H9 (cell line): ENCODE measurements around the gene DHDH. TPM values are rescaled to one million over a fixed set of nuclear protein-coding genes. Genes with fewer than 3 reads are reported as not detected.

ENCODE experiments used
- DNase-seq: peaks from one replicate; pipeline ENCODE4 v3.0.0-alpha.2; 2017
- H2AFZ ChIP-seq: one replicate; pipeline ENCODE4 v1.6.1; 2013; ENCODE audit warnings: mild to moderate bottlenecking, low read length, control low read depth, moderate library complexity
- H2AK5ac ChIP-seq: 2 replicates; pipeline ENCODE4 v1.6.1; 2013; ENCODE audit warnings: low read length, control low read depth, mixed read lengths; ENCODE audit not compliant: insufficient read length
- H2BK120ac ChIP-seq: one replicate; pipeline ENCODE4 v1.6.1; 2013; ENCODE audit warnings: low read depth, mild to moderate bottlenecking, low read length, control low read depth, inconsistent platforms; ENCODE audit not compliant: poor library complexity, severe bottlenecking
- H2BK12ac ChIP-seq: 2 replicates; pipeline ENCODE4 v1.6.1; 2013; ENCODE audit warnings: low read length, control low read depth, mixed read lengths, low read depth; ENCODE audit not compliant: insufficient read length
- H2BK15ac ChIP-seq: 2 replicates; pipeline ENCODE4 v1.6.1; 2013; ENCODE audit warnings: low read depth, low read length, control low read depth
- H2BK20ac ChIP-seq: one replicate; pipeline ENCODE4 v1.6.1; 2013; ENCODE audit warnings: low read depth, mild to moderate bottlenecking, low read length, control low read depth, inconsistent platforms; ENCODE audit not compliant: poor library complexity, severe bottlenecking
- H2BK5ac ChIP-seq: 2 replicates; pipeline ENCODE4 v1.6.1; 2013; ENCODE audit warnings: low read length, control low read depth, mixed read lengths; ENCODE audit not compliant: insufficient read length
- H3K14ac ChIP-seq: 2 replicates; pipeline ENCODE4 v1.6.1; 2013; ENCODE audit warnings: low read length, control low read depth; ENCODE audit not compliant: insufficient read depth
- H3K18ac ChIP-seq: 2 replicates; pipeline ENCODE4 v1.6.1; 2013; ENCODE audit warnings: low read depth, mild to moderate bottlenecking, mixed read lengths, low read length, control low read depth; ENCODE audit not compliant: insufficient read length
- H3K23ac ChIP-seq: 2 replicates; pipeline ENCODE4 v1.6.1; 2013; ENCODE audit warnings: low read length, control low read depth, mixed read lengths, low read depth; ENCODE audit not compliant: insufficient read length
- H3K23me2 ChIP-seq: 2 replicates; pipeline ENCODE4 v1.6.1; 2013; ENCODE audit warnings: low read depth, mild to moderate bottlenecking, mixed read lengths, low read length, control low read depth; ENCODE audit not compliant: insufficient read length, poor library complexity, severe bottlenecking
- H3K27ac ChIP-seq: 2 replicates; pipeline ENCODE4 v1.5.1; 2013; ENCODE audit warnings: low read length, control low read depth, mixed read lengths, low read depth; ENCODE audit not compliant: insufficient read length
- H3K27me3 ChIP-seq: 2 replicates; pipeline ENCODE4 v1.6.1; 2013; ENCODE audit warnings: low read length, control low read depth, inconsistent platforms; ENCODE audit not compliant: insufficient read depth
- H3K4ac ChIP-seq: 2 replicates; pipeline ENCODE4 v1.6.1; 2013; ENCODE audit warnings: low read depth, mild to moderate bottlenecking, control low read depth, inconsistent platforms, low read length, moderate library complexity
- H3K4me1 ChIP-seq: 2 replicates; pipeline ENCODE4 v1.6.1; 2013; ENCODE audit warnings: low read length, control low read depth, inconsistent platforms; ENCODE audit not compliant: insufficient read depth
- H3K4me2 ChIP-seq: 2 replicates; pipeline ENCODE4 v1.6.1; 2013; ENCODE audit warnings: low read length, control low read depth, mixed read lengths; ENCODE audit not compliant: insufficient read length, insufficient read depth
- H3K56ac ChIP-seq: 2 replicates; pipeline ENCODE4 v1.6.1; 2013; ENCODE audit warnings: low read depth, mild to moderate bottlenecking, mixed read lengths, low read length, control low read depth; ENCODE audit not compliant: insufficient read length
- H3K79me1 ChIP-seq: 2 replicates; pipeline ENCODE4 v1.6.1; 2013; ENCODE audit warnings: low read depth, mild to moderate bottlenecking, moderate library complexity, low read length, control low read depth, inconsistent platforms; ENCODE audit not compliant: insufficient read depth, poor library complexity, severe bottlenecking
- H3K79me2 ChIP-seq: 2 replicates; pipeline ENCODE4 v1.6.1; 2013; ENCODE audit warnings: low read length, control low read depth, inconsistent platforms; ENCODE audit not compliant: insufficient read depth
- H3K9ac ChIP-seq: 2 replicates; pipeline ENCODE4 v1.6.1; 2013; ENCODE audit warnings: low read length, control low read depth, mixed read lengths; ENCODE audit not compliant: insufficient read length; ENCODE audit errors: extremely low read depth
- H3K9me3 ChIP-seq: one replicate; pipeline ENCODE4 v1.6.1; 2013; ENCODE audit warnings: low read depth, low read length, inconsistent platforms; ENCODE audit not compliant: control insufficient read depth
- H3T11ph ChIP-seq: one replicate; pipeline ENCODE4 v1.6.1; 2013; ENCODE audit warnings: mild to moderate bottlenecking, low read length, control low read depth, inconsistent platforms
- H4K20me1 ChIP-seq: one replicate; pipeline ENCODE4 v1.6.1; 2013; ENCODE audit not compliant: control insufficient read depth, insufficient read length, insufficient read depth
- H4K5ac ChIP-seq: 2 replicates; pipeline ENCODE4 v1.6.1; 2013; ENCODE audit warnings: low read depth, mild to moderate bottlenecking, mixed read lengths, low read length, control low read depth; ENCODE audit not compliant: insufficient read length
- H4K8ac ChIP-seq: replicated peaks from 2 replicates; pipeline ENCODE4 v1.6.1; 2013; ENCODE audit warnings: low read length, control low read depth, mixed read lengths, low read depth; ENCODE audit not compliant: insufficient read length
- H4K91ac ChIP-seq: 2 replicates; pipeline ENCODE4 v1.6.1; 2013; ENCODE audit warnings: low read depth, mild to moderate bottlenecking, moderate library complexity, mixed read lengths, low read length, control low read depth; ENCODE audit not compliant: insufficient read length
- H3K27ac Mint-ChIP-seq, 3 experiments: 2 replicates in 2 of 3; 3 replicates in 1 of 3; pipeline ENCODE4 v1.8.0; 2020 to 2021; ENCODE audit warnings: mixed read lengths in 3 of 3, mild to moderate bottlenecking in 1 of 3, moderate library complexity in 1 of 3
- H3K27me3 Mint-ChIP-seq: 2 replicates; pipeline ENCODE4 v1.8.0; 2021; ENCODE audit warnings: low read depth, mild to moderate bottlenecking, moderate library complexity, mixed read lengths
- H3K36me3 Mint-ChIP-seq, 3 experiments: 2 replicates in 2 of 3; 3 replicates in 1 of 3; pipeline ENCODE4 v1.8.0; 2020 to 2021; ENCODE audit warnings: low read depth in 3 of 3, mixed read lengths in 3 of 3; ENCODE audit not compliant: insufficient read depth in 1 of 3
- H3K4me1 Mint-ChIP-seq, 2 experiments: 2 replicates each; pipeline ENCODE4 v1.8.0; 2020; ENCODE audit warnings: mixed read lengths in 2 of 2
- H3K4me3 Mint-ChIP-seq, 2 experiments: 2 replicates in 1 of 2; 3 replicates in 1 of 2; pipeline ENCODE4 v1.8.0; 2020 to 2021; ENCODE audit warnings: mild to moderate bottlenecking in 2 of 2, mixed read lengths in 2 of 2, moderate library complexity in 1 of 2
- H3K9me3 Mint-ChIP-seq, 2 experiments: 2 replicates in 1 of 2; 3 replicates in 1 of 2; pipeline ENCODE4 v1.8.0; 2020; ENCODE audit warnings: mild to moderate bottlenecking in 2 of 2, mixed read lengths in 2 of 2, moderate library complexity in 1 of 2
- WGBS: extraction: QIAGEN DNeasy Blood & Tissue Kit; methylation state at CpG from one replicate; pipeline ENCODE4 v1.1.7; 2013; ENCODE audit warnings: missing lambda C conversion rate, low lambda C conversion rate, mixed read lengths; ENCODE audit not compliant: insufficient read length; ENCODE audit errors: extremely low coverage; 5-methylcytosine and 5-hydroxymethylcytosine counted together
- long read RNA-seq: library from polyadenylated mRNA; unstranded; transcript quantifications from one replicate; pipeline ENCODE4 v2.0.0, GENCODE V29; 2020
- total RNA-seq: library from RNA; stranded (reverse); gene quantifications from 2 replicates; pipeline ENCODE4 v1.2.1, GENCODE V29; 2021
- TF ChIP-seq, protein P1 (sequence below): fragments of 200-600 bp; sonication (generic); conservative IDR thresholded peaks from 3 replicates; pipeline ENCODE4 v1.8.0; 2021; ENCODE audit warnings: antibody characterized with exemption, mild to moderate bottlenecking

DHDH gene
- total RNA-seq, result 1.4 and 2.0 TPM in 2 replicates
- long read RNA-seq, partial matches to known transcripts, result 2 of 5 reads
- long read RNA-seq, other reads (novel, unspliced or antisense), result 1 of 5 reads

DNA sequence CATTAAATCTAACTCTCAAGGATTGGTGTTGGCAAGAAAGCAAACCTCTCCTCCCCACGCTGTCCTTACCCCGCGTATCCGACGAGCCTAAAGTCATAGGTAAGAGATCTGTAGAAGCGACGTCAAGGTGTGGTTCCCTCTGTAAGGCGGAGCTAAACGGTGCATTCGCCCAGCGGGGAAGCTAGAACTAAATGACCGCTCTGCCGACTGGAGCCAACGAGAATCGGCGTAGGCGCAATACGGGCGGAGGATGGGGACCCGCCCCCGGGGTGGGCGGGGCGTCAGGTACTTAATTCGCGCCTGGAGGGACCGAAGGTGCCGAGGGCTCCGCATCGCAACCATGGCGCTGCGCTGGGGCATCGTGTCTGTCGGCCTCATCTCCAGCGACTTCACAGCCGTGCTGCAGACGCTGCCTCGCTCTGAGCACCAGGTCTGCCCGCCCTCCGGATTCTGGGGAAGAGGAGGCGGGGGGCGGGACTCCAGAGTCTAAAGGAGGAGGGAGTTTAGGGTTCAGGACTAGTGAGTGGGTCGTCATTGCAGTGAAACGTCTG lies at the start of gene DHDH:
DHDH (plus strand) TSS at position 318 of the 551 bp plus-strand sequence; CDS start at position 341, 23 bp downstream.
- peak within 1 kb of the TSS; percentile 54 for H3K4me2 ChIP-seq
- DNase-seq, result peak; percentile 97
- no CpG with 5 or more reads among the region's 43 CpGs for WGBS
- H4K5ac ChIP-seq, result no peak within 1 kb of the TSS
- no peaks in the 10 kb centered on the region for H3K9me3 ChIP-seq
- peak within 1 kb of the TSS; percentile 68 to 90 for H3K4me3 Mint-ChIP-seq
- no peak within 1 kb of the TSS for H2BK120ac ChIP-seq
- H3K79me2 ChIP-seq, result no peaks in the 10 kb centered on the region
- no peak within 1 kb of the TSS for H3T11ph ChIP-seq
- no peak within 1 kb of the TSS for H4K91ac ChIP-seq
- no peaks in the 10 kb centered on the region for H4K20me1 ChIP-seq
- H3K4me1 ChIP-seq, result no peaks in the 10 kb centered on the region
- no peak within 1 kb of the TSS for H3K23ac ChIP-seq
- no peak within 1 kb of the TSS for H2BK20ac ChIP-seq
- H2AK5ac ChIP-seq, result no peak within 1 kb of the TSS
- H3K79me1 ChIP-seq, result no peaks in the 10 kb centered on the region
- no peak within 1 kb of the TSS for H3K56ac ChIP-seq
- no peak within 1 kb of the TSS for H2BK12ac ChIP-seq
- peak within 1 kb of the TSS; percentile 70 to 94 (median 79); a peak in 4 of 7 replicates for H3K27ac Mint-ChIP-seq
- no peak within 1 kb of the TSS for H3K27ac ChIP-seq
- no peak within 1 kb of the TSS for H3K18ac ChIP-seq
- H3K27me3 Mint-ChIP-seq, result peaks cover 41% of the 10 kb centered on the region
- H2BK15ac ChIP-seq, result no peak within 1 kb of the TSS
- H3K4me1 Mint-ChIP-seq, result peaks cover 12 to 20% of the 10 kb centered on the region in 2 experiments
- H3K36me3 Mint-ChIP-seq, result peaks cover 0 to 4% (median 0%) of the 10 kb centered on the region in 3 experiments; a peak in 1 of 7 replicates
- TF ChIP-seq, protein P1, sequence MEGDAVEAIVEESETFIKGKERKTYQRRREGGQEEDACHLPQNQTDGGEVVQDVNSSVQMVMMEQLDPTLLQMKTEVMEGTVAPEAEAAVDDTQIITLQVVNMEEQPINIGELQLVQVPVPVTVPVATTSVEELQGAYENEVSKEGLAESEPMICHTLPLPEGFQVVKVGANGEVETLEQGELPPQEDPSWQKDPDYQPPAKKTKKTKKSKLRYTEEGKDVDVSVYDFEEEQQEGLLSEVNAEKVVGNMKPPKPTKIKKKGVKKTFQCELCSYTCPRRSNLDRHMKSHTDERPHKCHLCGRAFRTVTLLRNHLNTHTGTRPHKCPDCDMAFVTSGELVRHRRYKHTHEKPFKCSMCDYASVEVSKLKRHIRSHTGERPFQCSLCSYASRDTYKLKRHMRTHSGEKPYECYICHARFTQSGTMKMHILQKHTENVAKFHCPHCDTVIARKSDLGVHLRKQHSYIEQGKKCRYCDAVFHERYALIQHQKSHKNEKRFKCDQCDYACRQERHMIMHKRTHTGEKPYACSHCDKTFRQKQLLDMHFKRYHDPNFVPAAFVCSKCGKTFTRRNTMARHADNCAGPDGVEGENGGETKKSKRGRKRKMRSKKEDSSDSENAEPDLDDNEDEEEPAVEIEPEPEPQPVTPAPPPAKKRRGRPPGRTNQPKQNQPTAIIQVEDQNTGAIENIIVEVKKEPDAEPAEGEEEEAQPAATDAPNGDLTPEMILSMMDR, result no peak
- no peak within 1 kb of the TSS for H3K4ac ChIP-seq
- H3K9ac ChIP-seq, result peak within 1 kb of the TSS; percentile 21
- H2AFZ ChIP-seq, result no peak within 1 kb of the TSS
- H2BK5ac ChIP-seq, result no peak within 1 kb of the TSS
- no peaks in the 10 kb centered on the region for H3K27me3 ChIP-seq
- no peak within 1 kb of the TSS for H4K8ac ChIP-seq
- H3K14ac ChIP-seq, result no peak within 1 kb of the TSS
- peaks cover 4% of the 10 kb centered on the region for H3K23me2 ChIP-seq
- H3K9me3 Mint-ChIP-seq, result no peaks in the 10 kb centered on the region; a peak in 1 of 5 replicates
